GM08714 (cell line): ENCODE data around the gene ALK.

Experiments used
- H3K4me3 ChIP-seq: fragments of 200-500 bp; sonication (Bioruptor generic); 2 replicates; pipeline ENCODE4 v1.5.1; 2014; ENCODE audit warnings: mild to moderate bottlenecking, low read length, inconsistent platforms
- ZNF274 ChIP-seq: IDR thresholded peaks from 2 replicates; pipeline ENCODE4 v1.6.1; 2012; ENCODE audit warnings: mild to moderate bottlenecking, low read depth, low read length

Gene ALK

DNA sequence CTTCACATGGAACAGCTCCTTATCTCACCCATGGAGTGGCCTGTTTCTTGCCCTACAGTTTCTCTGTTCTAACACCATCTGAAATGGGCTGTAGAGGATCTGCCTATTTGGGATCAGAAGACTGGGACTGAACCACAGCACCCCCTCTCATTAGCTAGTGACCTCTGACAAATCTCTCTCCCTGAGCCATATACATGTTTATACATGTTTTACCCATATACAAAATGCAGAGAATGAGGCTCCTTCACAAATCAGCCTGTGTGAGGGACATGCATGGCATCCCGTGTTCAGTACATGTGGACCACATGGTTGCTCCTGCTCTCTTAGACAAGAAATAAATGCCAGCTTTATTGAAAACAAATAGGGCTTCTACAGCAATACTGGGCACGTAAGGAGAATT is 282.7 kb downstream of the ALK start:
- no peak for TF ChIP-seq ZNF274
- H3K4me3 ChIP-seq, result no peak overlapping the region

DNA sequence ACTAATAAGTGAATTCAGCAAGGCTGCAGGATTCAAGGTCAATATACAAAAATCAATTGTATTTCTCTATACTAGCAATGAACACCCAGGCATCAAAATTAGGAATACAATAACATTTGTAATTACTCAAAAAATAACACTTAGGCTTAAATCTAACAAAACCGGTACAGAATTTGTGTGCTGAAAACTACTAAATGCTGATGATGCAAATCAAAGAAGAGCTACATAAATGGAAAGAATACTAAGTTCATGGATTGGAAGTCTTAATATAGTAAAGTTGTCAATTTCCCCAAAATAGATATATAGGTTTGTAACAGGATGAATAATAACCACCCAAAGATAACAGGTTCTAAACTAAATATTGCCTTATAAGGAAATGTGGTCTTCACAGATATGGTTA is 286.5 kb downstream of the ALK start:
- H3K4me3 ChIP-seq, result no peak overlapping the region
- no peak for TF ChIP-seq ZNF274

GRCh38 chr2:29632018-29632417 is 289.4 kb downstream of the ALK start:
- TF ChIP-seq ZNF274, result no peak
- H3K4me3 ChIP-seq, result no peak overlapping the region

DNA sequence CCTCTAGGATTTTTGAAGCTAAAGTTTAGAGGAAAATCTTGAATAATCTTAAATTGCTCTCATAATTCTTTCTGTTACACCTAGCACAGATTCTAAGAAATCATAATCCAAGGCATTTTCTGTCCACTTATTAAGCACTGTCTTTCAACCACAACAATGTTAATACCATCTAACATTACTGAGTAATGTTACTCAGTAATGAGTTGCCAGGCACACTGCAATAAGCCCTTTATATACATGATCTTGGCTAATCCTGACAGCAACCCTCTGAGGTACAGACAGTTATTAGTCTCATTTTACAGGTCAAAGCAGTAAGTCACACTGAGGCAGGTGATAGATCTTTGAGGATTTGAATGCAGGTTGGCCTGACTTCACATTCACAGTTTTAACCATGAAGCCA is 291.9 kb downstream of the ALK start:
- no peak overlapping the region for H3K4me3 ChIP-seq
- TF ChIP-seq ZNF274, result no peak

GRCh38 chr2:29628862-29629261 is 292.5 kb downstream of the ALK start:
- no peak for TF ChIP-seq ZNF274
- H3K4me3 ChIP-seq, result no peak overlapping the region

DNA sequence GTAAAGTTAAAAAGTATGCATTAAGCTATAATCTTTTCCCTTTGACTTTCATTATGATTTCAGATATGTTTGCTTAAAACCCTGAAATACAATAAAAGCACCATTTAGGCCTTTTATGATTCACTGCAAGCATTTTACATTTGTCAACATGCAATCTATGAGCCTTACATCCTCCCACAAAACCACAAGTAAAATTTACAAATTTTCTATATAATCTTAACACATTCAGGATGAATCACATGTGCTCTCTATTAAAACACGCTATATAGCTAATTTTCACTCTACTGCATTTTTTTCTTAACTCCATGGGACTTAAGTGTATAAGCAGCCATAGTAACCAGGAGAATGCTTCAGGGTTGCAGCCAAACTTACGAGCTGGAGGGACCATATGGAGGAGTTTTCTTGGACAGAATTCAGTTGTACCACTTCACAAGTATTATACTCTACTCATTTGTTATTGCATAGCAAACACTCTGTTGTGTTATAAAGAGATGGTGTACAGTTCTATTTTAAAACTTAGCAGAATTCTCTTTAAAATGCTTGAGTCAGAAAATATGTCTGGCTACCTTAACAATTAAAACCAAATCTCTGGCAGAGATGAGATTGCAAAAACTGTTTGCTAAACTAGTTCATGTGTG is 293.2 kb downstream of the ALK start:
- no peak overlapping the region for H3K4me3 ChIP-seq
- TF ChIP-seq ZNF274, result no peak

DNA sequence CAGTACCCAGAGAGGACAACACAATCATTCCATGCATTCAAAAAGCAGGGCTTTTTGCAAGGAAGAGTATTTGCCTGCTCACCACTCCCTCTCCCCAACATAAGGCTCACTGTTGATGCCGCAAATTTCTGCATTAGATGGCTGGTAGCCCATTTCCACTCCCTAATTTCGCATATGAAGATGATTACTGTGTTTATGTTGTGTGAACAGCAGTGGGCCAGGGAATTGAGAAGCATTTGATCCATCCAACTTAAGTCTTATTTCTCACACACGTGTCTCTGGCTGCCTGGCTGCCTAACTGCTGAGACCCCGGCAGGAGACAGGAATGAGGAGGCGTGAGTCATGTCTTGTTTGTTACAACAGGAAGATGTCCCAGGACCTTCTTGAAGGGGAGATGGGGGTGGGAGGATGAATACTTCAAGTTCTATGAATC is 294.1 kb downstream of the ALK start:
- H3K4me3 ChIP-seq, result no peak overlapping the region

DNA sequence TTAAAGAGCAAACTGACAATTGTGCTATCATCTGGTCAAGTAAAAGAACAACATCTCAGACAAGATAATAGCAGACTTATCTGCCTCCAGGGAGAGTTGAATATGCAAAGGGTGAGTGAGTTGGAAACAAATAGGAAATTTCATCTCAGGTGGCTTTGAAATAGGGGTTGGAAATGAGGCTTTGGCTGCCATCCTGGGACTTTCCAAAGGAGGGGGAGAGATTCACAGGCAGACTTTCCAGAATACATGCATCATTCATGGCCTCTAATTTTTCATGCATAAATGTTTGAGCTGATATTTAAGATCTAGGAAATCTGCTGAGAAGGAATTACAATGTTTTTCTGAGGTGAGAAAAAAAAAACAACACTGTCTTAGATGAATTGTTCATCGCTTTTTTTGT is 300.5 kb downstream of the ALK start:
- no peak overlapping the region for H3K4me3 ChIP-seq
- no peak for TF ChIP-seq ZNF274

More for the DNA sequence above, 294.1 kb downstream of the ALK start:
- no peak for TF ChIP-seq ZNF274

DNA sequence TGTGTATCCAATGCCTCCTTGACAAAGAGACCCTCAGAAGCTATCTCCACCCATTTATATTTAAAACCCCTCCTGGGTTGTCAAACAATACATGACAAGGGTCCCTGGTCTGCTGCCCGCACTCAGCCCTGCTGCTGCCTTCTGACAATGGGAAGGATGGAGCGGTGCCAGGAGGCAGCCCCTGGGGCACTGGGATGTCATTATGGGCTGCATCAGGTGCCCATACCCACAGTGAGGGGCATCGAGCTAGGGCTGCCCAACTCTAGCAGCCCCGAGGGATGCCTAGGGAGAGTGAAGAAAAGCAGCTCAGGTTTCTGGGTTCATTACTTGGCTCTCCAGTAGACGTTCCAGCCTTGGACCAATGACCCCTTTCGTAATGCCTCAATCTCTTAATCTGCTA is 301.7 kb downstream of the ALK start:
- no peak for TF ChIP-seq ZNF274

GRCh38 chr2:29618024-29618423 is 303.4 kb downstream of the ALK start:
- no peak for TF ChIP-seq ZNF274
- no peak overlapping the region for H3K4me3 ChIP-seq

More for the DNA sequence above, 301.7 kb downstream of the ALK start:
- no peak overlapping the region for H3K4me3 ChIP-seq

DNA sequence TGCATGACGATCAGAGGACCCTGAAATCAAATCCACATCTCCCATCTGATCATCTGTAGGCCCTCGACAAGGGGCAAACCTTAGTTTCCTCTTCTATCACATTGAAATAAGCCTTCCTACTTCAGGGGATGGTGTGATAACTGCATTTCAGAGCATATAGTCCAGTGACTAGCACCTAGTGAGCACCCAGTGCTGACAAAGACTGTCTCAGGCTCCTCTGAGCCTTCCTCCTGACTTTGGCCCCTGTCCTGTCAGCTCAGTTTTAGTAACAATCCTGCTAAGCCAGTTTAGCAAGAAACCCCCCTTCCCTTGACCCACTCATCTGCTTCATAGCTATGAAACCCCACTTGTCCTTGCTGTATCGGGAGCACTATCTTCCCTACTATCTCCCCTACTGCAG is 304.0 kb downstream of the ALK start:
- TF ChIP-seq ZNF274, result no peak
- H3K4me3 ChIP-seq, result no peak overlapping the region

DNA sequence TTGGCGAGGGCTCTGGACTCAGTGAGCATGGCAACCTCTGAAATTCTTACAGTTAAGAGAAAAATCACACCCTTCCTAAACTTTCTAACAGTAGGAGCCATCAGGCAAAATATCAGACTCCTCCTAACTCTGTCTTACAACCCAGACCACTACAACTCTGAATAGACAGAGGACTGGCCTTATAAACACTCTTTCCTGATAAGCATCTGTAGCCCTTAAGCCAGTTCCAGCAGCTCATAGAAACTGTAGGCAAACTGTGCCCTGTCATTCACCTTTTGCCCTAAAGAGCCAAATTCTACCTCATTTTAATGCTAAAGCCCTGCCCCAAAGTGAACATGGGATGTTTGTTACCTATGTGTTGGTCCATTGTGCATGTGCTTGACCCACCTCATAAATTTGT is 304.8 kb downstream of the ALK start:
- no peak for TF ChIP-seq ZNF274
- H3K4me3 ChIP-seq, result no peak overlapping the region

DNA sequence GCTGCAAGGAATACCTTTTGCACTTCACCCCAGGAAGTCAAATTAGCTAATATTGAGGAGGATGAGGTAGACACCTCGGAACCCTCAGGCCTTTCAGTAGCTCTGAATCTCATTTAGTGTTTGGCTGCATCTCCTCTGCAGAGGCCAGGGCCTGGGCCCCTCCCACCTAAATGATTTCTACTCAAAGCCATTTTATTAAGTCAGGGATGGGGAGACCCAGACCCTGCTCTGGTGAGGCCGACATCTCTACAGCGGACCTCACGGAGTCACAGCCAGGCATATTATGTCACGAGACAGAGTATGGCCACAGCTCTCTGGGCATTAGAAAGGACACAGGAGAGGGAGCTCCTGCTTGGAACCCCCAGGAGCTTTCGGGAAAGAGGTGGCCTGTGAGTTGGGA is 305.5 kb downstream of the ALK start:
- TF ChIP-seq ZNF274, result no peak
- no peak overlapping the region for H3K4me3 ChIP-seq

DNA sequence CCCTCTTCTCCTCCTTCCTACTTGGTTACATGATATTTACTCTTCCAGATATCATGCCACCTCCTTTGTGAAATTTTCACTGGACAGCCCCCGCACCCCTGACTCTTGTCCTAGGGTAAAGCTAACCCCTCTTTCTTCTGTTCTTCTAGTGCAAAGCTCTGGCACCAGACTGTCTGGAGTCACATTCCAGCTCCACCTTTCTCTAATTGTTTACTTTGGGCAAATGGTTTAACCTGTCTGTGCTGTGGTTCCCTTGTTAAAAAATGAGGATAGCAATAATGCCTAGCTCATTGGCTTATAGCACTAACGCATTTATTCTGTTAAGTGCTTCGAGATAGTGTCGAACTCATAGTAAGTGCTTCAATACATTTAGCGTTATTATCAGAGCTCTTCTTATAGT is 306.2 kb downstream of the ALK start:
- no peak overlapping the region for H3K4me3 ChIP-seq
- no peak for TF ChIP-seq ZNF274

DNA sequence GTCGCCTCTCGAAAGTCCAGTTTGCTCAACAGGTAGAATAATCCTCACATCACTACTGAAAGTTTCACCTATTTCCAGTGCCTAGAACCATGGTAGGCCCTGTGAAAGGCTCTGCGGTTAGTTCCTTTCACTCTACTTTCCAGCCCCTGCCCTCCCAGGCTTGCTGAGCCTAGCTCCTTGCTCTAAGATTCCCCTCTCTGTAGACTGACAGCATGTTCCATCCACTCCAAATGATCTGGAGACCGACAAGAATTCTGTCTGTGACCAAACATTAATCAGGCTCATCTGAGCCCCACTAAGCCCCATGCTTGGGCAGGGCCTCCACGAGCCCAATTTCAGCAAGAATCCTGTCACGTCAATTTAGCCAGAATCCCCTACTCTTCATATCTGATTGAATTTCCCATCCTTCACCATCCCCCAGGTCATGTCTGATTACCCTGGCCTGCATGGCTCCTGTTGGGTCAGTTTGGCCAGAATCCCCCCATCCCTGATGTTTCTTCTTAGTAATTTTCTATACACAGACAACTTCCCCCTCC is 307.0 kb downstream of the ALK start:
- no peak overlapping the region for H3K4me3 ChIP-seq
- no peak for TF ChIP-seq ZNF274

GRCh38 chr2:29613792-29614266 is 307.6 kb downstream of the ALK start:
- no peak for TF ChIP-seq ZNF274
- H3K4me3 ChIP-seq, result no peak overlapping the region

GRCh38 chr2:29613067-29613466 is 308.3 kb downstream of the ALK start:
- TF ChIP-seq ZNF274, result no peak
- H3K4me3 ChIP-seq, result no peak overlapping the region
